Right ventricle myocardium superior (tissue), 1 donor: ENCODE measurements around the gene HIC1. TPM values are rescaled to one million over a fixed set of nuclear protein-coding genes. Genes with fewer than 3 reads are reported as not detected.
"Not testable (repeated sequence)": the region's sequence is repeated elsewhere in the genome, so short reads cannot be mapped to it uniquely, and the experiment has no call there.

ENCODE experiments used
- ATAC-seq: fragments of 200-7000 bp; cut with Tn5 transposase; one replicate; pipeline ENCODE4 v1.9.1; 2020; ENCODE audit warnings: mild to moderate bottlenecking; ENCODE audit not compliant: poor library complexity
- DNase-seq: peaks from one replicate; pipeline ENCODE4 v3.0.0-alpha.2; 2020
- intact Hi-C: fragments of 100-400 bp; cut with DNase I; formaldehyde crosslinking; loops from one replicate; pipeline ENCODE4 v1.11.2; 2022
- long read RNA-seq: library from polyadenylated mRNA; unstranded; transcript quantifications from one replicate; pipeline ENCODE4 v2.0.0, GENCODE V29; 2021
- total RNA-seq: library from RNA; stranded (reverse); fragmentation: NEBNext Ultra II Directional; extraction: Animal tissue kit (Norgen Biotek cat#: 25700); gene quantifications from one replicate; pipeline ENCODE4 v1.2.1, GENCODE V29; 2021
- donor health status: DM: no; HTN: yes; CAD: no; lungs with severe emphysema.

Gene HIC1
- total RNA-seq: 19.3 TPM
- long read RNA-seq, transcript HIC1-206 (1 exons, 725 nt): minor isoform, 11 of 70 reads
- long read RNA-seq, transcript HIC1-205 (2 exons, 1,134 nt): major isoform, 20 of 70 reads
- long read RNA-seq, partial matches to known transcripts: 0 of 70 reads
- long read RNA-seq, other reads (novel, unspliced or antisense): 38 of 70 reads

- DNase-seq (peak; percentile 89), ATAC-seq (peak; percentile 72)
- intact Hi-C loops: loop anchor here (5.0 kb wide), 1 partner anchor 118 kb away; no protein-coding TSS in a partner anchor
Observed at GRCh38 chr17:2054512-2055291, at the start of gene HIC1. HIC1 (plus strand) TSS chr17:2055103; CDS start chr17:2056691, 1,588 bp downstream.

GRCh38 chr17:2008332-2009126 is 46.4 kb upstream of the HIC1 start:
- intact Hi-C loops: no loop called here
- DNase-seq: no peak

GRCh38 chr17:2009737-2010136 is 45.2 kb upstream of the HIC1 start:
- DNase-seq (no peak), ATAC-seq (no peak)
- intact Hi-C loops: no loop called here

More at GRCh38 chr17:2008332-2009126, 46.4 kb upstream of the HIC1 start:
- ATAC-seq: no peak

GRCh38 chr17:2011411-2012371 is 43.2 kb upstream of the HIC1 start:
- intact Hi-C loops: no loop called here
- DNase-seq (no peak), ATAC-seq (peak; percentile 34)

- intact Hi-C loops: no loop called here
Observed at GRCh38 chr17:2012499-2012898, 42.4 kb upstream of the HIC1 start.

GRCh38 chr17:2013220-2013993 is 41.5 kb upstream of the HIC1 start:
- intact Hi-C loops, DNase-seq, ATAC-seq: not testable (repeated sequence)

More at GRCh38 chr17:2012499-2012898, 42.4 kb upstream of the HIC1 start:
- no peak for ATAC-seq
- no peak for DNase-seq

- ATAC-seq: no peak
- no peak for DNase-seq
- intact Hi-C loops: no loop called here
Observed at GRCh38 chr17:2013994-2014317, 40.9 kb upstream of the HIC1 start.

- intact Hi-C loops: no loop called here
- DNase-seq: no peak
Observed at GRCh38 chr17:2015314-2015713, 39.6 kb upstream of the HIC1 start.

GRCh38 chr17:2016494-2016893 is 38.4 kb upstream of the HIC1 start:
- ATAC-seq (no peak), DNase-seq (no peak)
- intact Hi-C loops: no loop called here

More at GRCh38 chr17:2015314-2015713, 39.6 kb upstream of the HIC1 start:
- no peak for ATAC-seq

GRCh38 chr17:2017274-2017941 is 37.5 kb upstream of the HIC1 start:
- ATAC-seq: no peak
- intact Hi-C loops: no loop called here
- no peak for DNase-seq

GRCh38 chr17:2018716-2019510 is 36.0 kb upstream of the HIC1 start:
- intact Hi-C loops: no loop called here
- DNase-seq: no peak
- no peak for ATAC-seq

GRCh38 chr17:2019723-2020122 is 35.2 kb upstream of the HIC1 start:
- intact Hi-C loops: no loop called here
- DNase-seq: no peak
- no peak for ATAC-seq

- ATAC-seq (no peak), DNase-seq (no peak)
- intact Hi-C loops: no loop called here
Observed at GRCh38 chr17:2020721-2021120, 34.2 kb upstream of the HIC1 start.

- no peak for DNase-seq
- intact Hi-C loops: no loop called here
Observed at GRCh38 chr17:2022647-2023240, 32.2 kb upstream of the HIC1 start.

GRCh38 chr17:2023256-2023655 is 31.6 kb upstream of the HIC1 start:
- ATAC-seq (no peak), DNase-seq (no peak)
- intact Hi-C loops: no loop called here

More at GRCh38 chr17:2022647-2023240, 32.2 kb upstream of the HIC1 start:
- ATAC-seq: no peak
